GM18499 (cell line): ENCODE results near the gene BARX2.
"Not testable (repeated sequence)": the region's sequence is repeated elsewhere in the genome, so short reads cannot be mapped to it uniquely, and the experiment has no call there.

Source experiments
- ATAC-seq: cut with Tn5 transposase; IDR thresholded peaks from one replicate; pipeline ENCODE4 v1.9.1; 2021; ENCODE audit warnings: moderate number of reproducible peaks; ENCODE audit not compliant: insufficient read depth, unreplicated experiment

Gene BARX2

GRCh38 chr11:129375751-129376657 is at the start of gene BARX2:
TSS of gene BARX2 (plus strand) at chr11:129375848. CDS start at chr11:129376036, 188 bp downstream.
- ATAC-seq: no peak

- ATAC-seq: no peak
Measured at GRCh38 chr11:129326921-129327320, 48.7 kb upstream of the BARX2 start.

DNA sequence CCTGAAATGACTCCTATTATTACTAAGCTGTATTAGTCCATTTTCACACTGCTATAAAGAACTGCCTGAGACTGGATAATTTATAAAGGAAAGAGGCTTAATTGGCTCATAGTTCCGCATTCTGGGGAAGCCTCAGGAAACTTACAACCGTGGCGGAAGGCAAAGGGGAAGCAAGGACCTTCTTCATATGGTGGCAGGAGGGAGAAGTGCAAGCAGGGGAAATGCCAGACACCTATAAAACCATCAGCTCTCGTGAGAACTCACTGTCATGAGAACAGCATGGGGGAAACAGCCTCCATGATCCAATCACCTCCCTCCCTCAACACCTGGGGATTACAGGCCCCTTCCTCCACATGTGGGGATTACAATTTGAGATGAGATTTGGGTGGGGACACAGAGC is 47.9 kb upstream of the BARX2 start:
- not testable (repeated sequence) for ATAC-seq

- ATAC-seq: no peak
Measured at GRCh38 chr11:129328756-129329155, 46.9 kb upstream of the BARX2 start.

GRCh38 chr11:129331217-129331616 is 44.4 kb upstream of the BARX2 start:
- ATAC-seq: no peak

GRCh38 chr11:129331871-129332274 is 43.8 kb upstream of the BARX2 start:
- peak; percentile 55 for ATAC-seq

- ATAC-seq: no peak
Measured at GRCh38 chr11:129333873-129334272, 41.8 kb upstream of the BARX2 start.

GRCh38 chr11:129344301-129344940 is 31.2 kb upstream of the BARX2 start:
- not testable (repeated sequence) for ATAC-seq

GRCh38 chr11:129346916-129347315 is 28.7 kb upstream of the BARX2 start:
- ATAC-seq: no peak

DNA sequence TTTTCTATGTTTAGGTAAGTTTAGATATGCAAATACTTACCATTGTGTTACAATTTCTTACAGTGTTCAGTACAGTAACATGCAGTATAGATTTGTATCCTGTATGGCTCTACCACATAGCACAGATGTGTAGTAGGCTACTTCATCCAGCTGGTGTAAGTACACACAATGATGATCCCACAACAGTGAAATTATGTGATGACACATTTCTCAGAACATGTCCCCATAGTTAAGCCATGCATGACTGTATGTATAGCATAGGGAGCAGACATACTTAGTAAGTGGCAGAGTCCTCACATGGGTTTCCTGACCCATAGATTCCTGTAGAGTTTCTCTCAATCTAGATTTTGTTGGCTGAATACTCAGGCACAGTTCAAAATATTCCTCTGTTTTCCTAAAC is 26.8 kb upstream of the BARX2 start:
- ATAC-seq: no peak

DNA sequence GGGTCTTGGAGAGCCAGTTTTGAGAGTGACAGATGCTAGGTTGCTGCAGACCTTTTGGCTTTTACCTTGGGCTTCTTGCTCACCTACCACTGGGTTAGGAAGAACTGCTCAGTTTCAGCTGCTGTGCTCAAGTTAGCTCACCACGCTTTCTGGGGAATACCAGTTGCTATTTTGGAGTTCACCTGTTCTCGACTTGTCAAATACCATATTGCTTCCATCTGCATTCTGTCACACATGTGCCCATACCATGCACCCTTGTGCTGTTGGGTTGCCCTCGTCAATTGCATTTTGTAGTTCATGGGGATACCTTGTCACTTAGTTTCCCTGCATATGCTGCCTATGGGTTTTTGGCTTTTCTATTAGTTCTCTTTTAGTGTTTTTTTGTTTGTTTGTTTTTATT is 23.0 kb upstream of the BARX2 start:
- ATAC-seq: no peak

DNA sequence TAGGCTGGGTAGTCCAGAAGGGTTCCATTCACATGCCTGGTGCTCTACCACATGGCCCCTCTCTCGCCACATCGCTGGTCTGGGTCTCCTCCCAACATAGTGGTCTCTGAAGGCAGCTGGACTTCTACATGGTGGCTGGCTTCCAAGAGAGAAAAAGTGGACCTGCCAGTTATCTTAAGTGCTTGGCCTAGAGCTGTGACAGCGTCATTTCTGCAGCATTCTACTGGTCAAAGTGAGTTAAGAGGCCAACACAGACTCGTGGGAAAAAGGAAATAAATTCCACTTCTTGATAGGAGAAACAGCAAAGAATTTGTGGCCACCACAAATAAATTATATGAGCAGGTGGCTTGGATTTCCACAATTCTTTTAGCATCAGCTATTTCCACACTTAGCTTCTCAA is 21.0 kb upstream of the BARX2 start:
- no peak for ATAC-seq

DNA sequence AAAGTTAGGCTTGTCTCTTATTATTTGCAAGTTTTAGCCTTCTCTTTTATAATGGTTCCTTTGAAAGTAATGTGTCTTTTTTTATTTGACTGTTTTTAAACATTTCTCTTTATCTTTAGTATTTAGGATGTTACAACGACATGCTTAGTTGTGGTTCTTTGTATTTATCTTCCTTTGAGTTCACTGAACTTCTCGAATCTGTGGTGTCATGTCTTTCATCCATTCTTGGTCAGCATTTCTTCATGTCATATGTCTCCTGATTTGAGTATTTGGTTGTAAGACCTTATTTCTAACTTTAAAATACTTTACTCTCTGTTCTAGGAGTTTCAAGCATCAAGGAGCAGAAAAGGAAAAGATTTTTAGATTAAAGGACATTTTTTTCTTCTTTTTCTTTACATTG is 15.9 kb upstream of the BARX2 start:
- no peak for ATAC-seq

DNA sequence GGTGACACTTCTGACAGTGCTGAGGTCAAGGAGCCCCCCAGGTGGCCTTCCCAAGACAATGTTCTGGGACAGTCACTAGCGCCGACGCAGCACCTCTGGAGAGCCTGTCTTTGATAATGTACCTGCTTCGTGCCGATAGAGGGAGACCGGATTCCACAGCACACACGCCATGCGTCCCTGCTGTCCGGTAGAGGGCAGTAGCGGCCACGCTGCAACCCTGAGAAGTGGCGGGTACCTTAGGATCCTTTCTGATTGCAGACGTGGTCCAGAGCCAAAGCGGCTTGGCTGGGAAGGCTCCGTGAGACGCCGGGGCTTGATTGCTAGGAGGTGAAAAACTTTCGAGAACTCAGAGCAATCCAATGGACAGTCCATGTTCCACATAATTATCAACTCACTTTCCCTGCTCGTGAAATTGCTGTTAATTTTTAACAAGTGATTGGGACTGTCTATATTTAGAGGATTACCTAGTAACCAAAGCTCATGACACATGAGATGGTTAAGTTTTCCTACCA is 11.4 kb upstream of the BARX2 start:
- peak; percentile 99 for ATAC-seq

- ATAC-seq: no peak
Measured at GRCh38 chr11:129365816-129366215, 9.8 kb upstream of the BARX2 start.

- no peak for ATAC-seq
Measured at GRCh38 chr11:129366737-129367597, 8.7 kb upstream of the BARX2 start.

GRCh38 chr11:129368889-129369672 is 6.6 kb upstream of the BARX2 start:
- no peak for ATAC-seq

GRCh38 chr11:129370715-129371114 is 4.9 kb upstream of the BARX2 start:
- ATAC-seq: no peak

DNA sequence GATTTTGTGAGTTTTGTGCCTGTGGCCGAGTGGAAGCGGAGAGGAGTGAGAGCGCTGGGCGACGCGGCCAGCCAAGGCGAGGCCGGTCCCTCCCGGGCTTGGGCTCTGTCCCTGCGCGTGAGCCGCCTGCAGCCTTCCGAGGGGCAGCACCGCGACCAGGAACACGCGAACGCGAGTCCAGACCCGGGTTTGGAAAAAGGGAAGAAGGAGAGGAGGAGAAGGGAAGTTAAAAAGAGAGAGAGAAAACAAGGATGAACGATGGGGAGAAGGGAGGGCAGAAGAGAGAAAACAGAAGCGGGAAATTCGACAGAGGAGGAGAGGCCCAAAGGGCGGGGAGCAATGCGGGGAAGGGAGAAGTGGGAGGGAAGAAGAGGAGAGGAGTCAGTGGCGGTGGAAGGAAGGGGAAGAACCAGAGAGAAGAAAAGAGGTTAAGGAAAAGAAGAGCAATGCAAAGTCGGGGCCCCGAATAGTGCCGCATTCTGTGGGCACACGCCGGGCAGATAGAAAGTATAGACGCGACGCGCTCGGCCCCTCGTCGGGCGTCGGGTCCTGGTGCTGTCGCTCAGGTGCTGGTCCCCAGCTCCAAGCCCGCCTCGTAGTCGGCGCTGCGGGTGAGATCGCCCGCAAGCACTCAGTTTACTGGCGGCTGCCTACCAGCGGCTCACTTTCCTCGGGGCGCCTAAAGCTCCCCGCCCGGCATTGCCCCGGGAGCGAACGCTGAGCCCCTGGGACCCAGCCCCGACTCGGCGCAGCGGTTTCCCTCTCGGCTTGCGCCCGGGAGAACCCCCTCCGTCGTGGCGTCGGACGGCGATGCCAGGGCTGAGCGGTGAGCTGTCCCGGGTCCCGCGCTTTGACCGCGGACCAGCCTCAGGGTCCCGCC is 2.8 kb upstream of the BARX2 start:
- no peak for ATAC-seq
